ENCODE results near the gene CSMD2. TPM values are rescaled to one million over a fixed set of nuclear protein-coding genes. Genes with fewer than 3 reads are reported as not detected.

Gene CSMD2
- total RNA-seq, 1 experiment from 2014 or later: 13.2 TPM

GRCh38 chr1:33792651-33793050 lies 372.4 kb downstream of the CSMD2 start:
- ChIA-PET POLR2A (no interaction called here), CTCF (no interaction called here)
- Mint-ChIP-seq H3K36me3 (peaks cover 41% of the 10 kb centered on the region), H3K4me1 (peaks cover 4% of the 10 kb centered on the region), H3K27me3 (ENCODE audit: low read depth) (no peaks in the 10 kb centered on the region), H3K27ac (no peak overlapping the region), H3K4me3 (no peak overlapping the region), H3K9me3 (peaks cover 18% of the 10 kb centered on the region)
- no peak for DNase-seq (ENCODE audit: low spot score)
- no peak for TF ChIP-seq ZNF532 (CRISPR knock-in tag; IDR thresholded peaks at IDR 0.05; ENCODE audit: borderline replicate concordance)
- TF ChIP-seq ATF6 (CRISPR knock-in tag; IDR thresholded peaks at IDR 0.05): no peak
- no peak for TF ChIP-seq TCF7 (CRISPR knock-in tag; IDR thresholded peaks at IDR 0.05; ENCODE audit: low read depth)
- TF ChIP-seq, protein P1, sequence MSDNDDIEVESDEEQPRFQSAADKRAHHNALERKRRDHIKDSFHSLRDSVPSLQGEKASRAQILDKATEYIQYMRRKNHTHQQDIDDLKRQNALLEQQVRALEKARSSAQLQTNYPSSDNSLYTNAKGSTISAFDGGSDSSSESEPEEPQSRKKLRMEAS (CRISPR knock-in tag; IDR thresholded peaks at IDR 0.05): no peak
- TF ChIP-seq, protein P2, sequence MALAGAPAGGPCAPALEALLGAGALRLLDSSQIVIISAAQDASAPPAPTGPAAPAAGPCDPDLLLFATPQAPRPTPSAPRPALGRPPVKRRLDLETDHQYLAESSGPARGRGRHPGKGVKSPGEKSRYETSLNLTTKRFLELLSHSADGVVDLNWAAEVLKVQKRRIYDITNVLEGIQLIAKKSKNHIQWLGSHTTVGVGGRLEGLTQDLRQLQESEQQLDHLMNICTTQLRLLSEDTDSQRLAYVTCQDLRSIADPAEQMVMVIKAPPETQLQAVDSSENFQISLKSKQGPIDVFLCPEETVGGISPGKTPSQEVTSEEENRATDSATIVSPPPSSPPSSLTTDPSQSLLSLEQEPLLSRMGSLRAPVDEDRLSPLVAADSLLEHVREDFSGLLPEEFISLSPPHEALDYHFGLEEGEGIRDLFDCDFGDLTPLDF (CRISPR knock-in tag; IDR thresholded peaks at IDR 0.05): no peak
- TF ChIP-seq, protein P3, sequence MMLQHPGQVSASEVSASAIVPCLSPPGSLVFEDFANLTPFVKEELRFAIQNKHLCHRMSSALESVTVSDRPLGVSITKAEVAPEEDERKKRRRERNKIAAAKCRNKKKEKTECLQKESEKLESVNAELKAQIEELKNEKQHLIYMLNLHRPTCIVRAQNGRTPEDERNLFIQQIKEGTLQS (CRISPR knock-in tag; conservative IDR thresholded peaks at IDR 0.05): no peak
- TF ChIP-seq ETV6 (CRISPR knock-in tag; IDR thresholded peaks at IDR 0.05): no peak
- no peak for TF ChIP-seq JAZF1 (CRISPR knock-in tag; IDR thresholded peaks at IDR 0.05)
- no peak for TF ChIP-seq ZNF281 (CRISPR knock-in tag; IDR thresholded peaks at IDR 0.05)
- no peak for TF ChIP-seq TP53 (CRISPR knock-in tag; IDR thresholded peaks at IDR 0.05)
- no peak for TF ChIP-seq ZNF423 (CRISPR knock-in tag; IDR thresholded peaks at IDR 0.05)
- no peak for TF ChIP-seq ESRRA (CRISPR knock-in tag; IDR thresholded peaks at IDR 0.05; ENCODE audit: borderline replicate concordance)
- TF ChIP-seq, protein P4, sequence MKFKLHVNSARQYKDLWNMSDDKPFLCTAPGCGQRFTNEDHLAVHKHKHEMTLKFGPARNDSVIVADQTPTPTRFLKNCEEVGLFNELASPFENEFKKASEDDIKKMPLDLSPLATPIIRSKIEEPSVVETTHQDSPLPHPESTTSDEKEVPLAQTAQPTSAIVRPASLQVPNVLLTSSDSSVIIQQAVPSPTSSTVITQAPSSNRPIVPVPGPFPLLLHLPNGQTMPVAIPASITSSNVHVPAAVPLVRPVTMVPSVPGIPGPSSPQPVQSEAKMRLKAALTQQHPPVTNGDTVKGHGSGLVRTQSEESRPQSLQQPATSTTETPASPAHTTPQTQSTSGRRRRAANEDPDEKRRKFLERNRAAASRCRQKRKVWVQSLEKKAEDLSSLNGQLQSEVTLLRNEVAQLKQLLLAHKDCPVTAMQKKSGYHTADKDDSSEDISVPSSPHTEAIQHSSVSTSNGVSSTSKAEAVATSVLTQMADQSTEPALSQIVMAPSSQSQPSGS (CRISPR knock-in tag; IDR thresholded peaks at IDR 0.05; ENCODE audit: borderline replicate concordance, low read depth): no peak
- no peak for TF ChIP-seq ERG (CRISPR knock-in tag; IDR thresholded peaks at IDR 0.05)
- no peak for TF ChIP-seq ZBTB21 (CRISPR knock-in tag; IDR thresholded peaks at IDR 0.05; ENCODE audit: borderline replicate concordance)
- no peak for ATAC-seq

All from WTC11 (cell line).